ENCODE results near the gene SAMD4B. TPM values are rescaled to one million over a fixed set of nuclear protein-coding genes. Genes with fewer than 3 reads are reported as not detected.

SAMD4B gene
- total and polyA plus RNA-seq, 10 of the 15 experiments (the other 5 are each of a cell fraction or from before 2014, with no cell fraction given), result 2.4 to 43.3 (median 23.9) TPM

- TF ChIP-seq NR2C2 (IDR thresholded peaks at IDR 0.05; ENCODE audit: borderline replicate concordance, control insufficient read depth, insufficient read length, low read depth) (no peak), EGR1 (IDR thresholded peaks at IDR 0.05; ENCODE audit: borderline replicate concordance in 1 of 2, low read depth in 2 of 2, low read length in 2 of 2) (no peak), TCF7 (IDR thresholded peaks at IDR 0.05; ENCODE audit: borderline replicate concordance) (no peak), PKNOX1 (IDR thresholded peaks at IDR 0.05) (no peak), ZBTB4 (CRISPR knock-in tag; IDR thresholded peaks at IDR 0.05) (no peak), SUZ12 (IDR thresholded peaks at IDR 0.05; ENCODE audit: unreplicated experiment) (no peak), FOXM1 (IDR thresholded peaks at IDR 0.05; ENCODE audit: low read depth, low read length) (no peak), ESRRA (IDR thresholded peaks at IDR 0.05; ENCODE audit: low read length) (no peak), RAD21 (IDR thresholded peaks at IDR 0.05; ENCODE audit: insufficient read depth, low read depth, low read length) (no peak), RUNX3 (IDR thresholded peaks at IDR 0.05; ENCODE audit: low read length) (no peak), NFYB (IDR thresholded peaks at IDR 0.05; ENCODE audit: insufficient read depth, low read depth, low read length) (no peak), RB1 (IDR thresholded peaks at IDR 0.05; ENCODE audit: borderline replicate concordance) (no peak), BRCA1 (IDR thresholded peaks at IDR 0.05; ENCODE audit: low read depth, low read length) (no peak), E2F8 (IDR thresholded peaks at IDR 0.05; ENCODE audit: low read depth, partially characterized antibody) (no peak), KLF5 (IDR thresholded peaks at IDR 0.05; ENCODE audit: partially characterized antibody) (no peak), ZNF24 (IDR thresholded peaks at IDR 0.05) (no peak), EED (IDR thresholded peaks at IDR 0.05; ENCODE audit: low read depth) (no peak)
- DNase-seq (ENCODE audit: low read depth, low spot score) (no peak), FAIRE-seq (no peak), ATAC-seq (no peak)
- no peak overlapping the region for H2AFZ ChIP-seq (ENCODE audit: control insufficient read depth, low read depth, low read length)
- H3K27me3 ChIP-seq (replicated peaks in 1 of 2; ENCODE audit: control insufficient read depth in 2 of 2, insufficient read depth in 2 of 2, low read length in 1 of 2), result peaks cover 0 to 2% of the 10 kb centered on the region in 2 experiments; a peak in 1 of 4 replicates
- H3K36me3 ChIP-seq (ENCODE audit: control insufficient read depth in 2 of 2, insufficient read depth in 2 of 2, low read length in 1 of 2), result no peaks in the 10 kb centered on the region
- no peak overlapping the region for H3K27ac ChIP-seq (ENCODE audit: control insufficient read depth, insufficient read depth)
- WGBS (ENCODE audit: insufficient coverage, insufficient replicate concordance, low lambda C conversion rate, missing lambda C conversion rate), result 12% methylated on average over 6 of the region's 6 CpGs
- in situ Hi-C loops (cut with MboI), result no loop called here
- H4K20me1 ChIP-seq (ENCODE audit: control insufficient read depth, insufficient read depth), result no peaks in the 10 kb centered on the region
- no peak overlapping the region for H3K4me3 ChIP-seq
- SMC1A ChIA-PET (ENCODE audit: uncharacterized antibody, unreplicated experiment), result no interaction called here
- H3K4me1 ChIP-seq (ENCODE audit: control insufficient read depth, insufficient read depth, low read length), result no peaks in the 10 kb centered on the region
- H3K79me2 ChIP-seq (ENCODE audit: control insufficient read depth, insufficient read depth, low read length), result no peaks in the 10 kb centered on the region
- no peaks in the 10 kb centered on the region for H3K9me3 ChIP-seq (replicated peaks; ENCODE audit: control insufficient read depth, insufficient read depth, low read length)
- no peak overlapping the region for H3K4me2 ChIP-seq (ENCODE audit: control insufficient read depth, insufficient read depth)
- BruUV-seq (replicated peaks), result no TSS peak
- RAD21 ChIA-PET (ENCODE audit: unreplicated experiment), result interaction anchor here (0.6 kb wide), 1 partner anchor 133 kb away, joined by 5 read pairs; no protein-coding TSS in a partner anchor
- no peak overlapping the region for H3K9ac ChIP-seq (ENCODE audit: control insufficient read depth, insufficient read depth, low read length)
- CTCF ChIA-PET, result interaction anchor here (1.4 kb wide), 1 partner anchor 23 kb away, joined by 4 read pairs; no protein-coding TSS in a partner anchor
- intact Hi-C loops (cut with micrococcal nuclease; ENCODE audit: unreplicated experiment), result no loop called here
- POLR2A ChIA-PET, result no interaction called here
These were observed 37.3 kb upstream of the SAMD4B start for GRCh38 chr19:39304701-39305571.
